Left lobe of liver (tissue), 2 donors: ENCODE measurements around the gene CDCA8. TPM values are rescaled to one million over a fixed set of nuclear protein-coding genes. Genes with fewer than 3 reads are reported as not detected.

Source experiments
- ATAC-seq: fragments of 200-7000 bp; cut with Tn5 transposase; one replicate; pipeline ENCODE4 v1.9.1; 2020; ENCODE audit warnings: mild to moderate bottlenecking, moderate library complexity
- DNase-seq: peaks from one replicate; pipeline ENCODE4 v3.0.0-alpha.2; 2020; ENCODE audit warnings: low spot score
- total RNA-seq: library from RNA; stranded (reverse); gene quantifications from one replicate; pipeline ENCODE4 v1.2.1, GENCODE V29; 2021
- donor health status: DM: no; HTN: no; CAD: no; lungs with moderate emphysema.
- donor health status: DM: no; HTN: yes; CAD: no.

The CDCA8 gene
- total RNA-seq, 1 donor from 2014 or later = 0.55 TPM

GRCh38 chr1:37714689-37715088, 22.4 kb downstream of the CDCA8 start:
- no peak for ATAC-seq
- no peak for DNase-seq

GRCh38 chr1:37716321-37716720, 24.0 kb downstream of the CDCA8 start:
- ATAC-seq (no peak), DNase-seq (no peak)

GRCh38 chr1:37717631-37718030, 25.3 kb downstream of the CDCA8 start:
- no peak for DNase-seq
- no peak for ATAC-seq

GRCh38 chr1:37718181-37718900, 26.0 kb downstream of the CDCA8 start:
- no peak for DNase-seq

GRCh38 chr1:37718901-37719571, 26.7 kb downstream of the CDCA8 start:
- DNase-seq (no peak), ATAC-seq (peak; percentile 42)

More at GRCh38 chr1:37718181-37718900, 26.0 kb downstream of the CDCA8 start:
- ATAC-seq = no peak

GRCh38 chr1:37719572-37720195, 27.4 kb downstream of the CDCA8 start:
- no peak for DNase-seq

GRCh38 chr1:37720231-37721130, 28.2 kb downstream of the CDCA8 start:
- no peak for ATAC-seq
- no peak for DNase-seq

More at GRCh38 chr1:37719572-37720195, 27.4 kb downstream of the CDCA8 start:
- ATAC-seq = no peak

- no peak for ATAC-seq
- no peak for DNase-seq
Measured at GRCh38 chr1:37721565-37721964, 29.2 kb downstream of the CDCA8 start.

- DNase-seq (no peak), ATAC-seq (no peak)
Measured at GRCh38 chr1:37722181-37723071, 30.1 kb downstream of the CDCA8 start.

GRCh38 chr1:37723072-37723389, 30.7 kb downstream of the CDCA8 start:
- ATAC-seq = no peak
- DNase-seq = no peak

- DNase-seq = no peak
Measured at GRCh38 chr1:37723390-37724078, 31.2 kb downstream of the CDCA8 start.

GRCh38 chr1:37724575-37724974, 32.3 kb downstream of the CDCA8 start:
- DNase-seq = no peak
- no peak for ATAC-seq

More at GRCh38 chr1:37723390-37724078, 31.2 kb downstream of the CDCA8 start:
- no peak for ATAC-seq

GRCh38 chr1:37725851-37726613, 33.7 kb downstream of the CDCA8 start:
- ATAC-seq (no peak), DNase-seq (no peak)

GRCh38 chr1:37726751-37727585, 34.7 kb downstream of the CDCA8 start:
- ATAC-seq (no peak), DNase-seq (no peak)

GRCh38 chr1:37728416-37728815, 36.1 kb downstream of the CDCA8 start:
- DNase-seq (no peak), ATAC-seq (no peak)

GRCh38 chr1:37730376-37730775, 38.1 kb downstream of the CDCA8 start:
- no peak for ATAC-seq

GRCh38 chr1:37731312-37732019, 39.1 kb downstream of the CDCA8 start:
- no peak for ATAC-seq
- DNase-seq = no peak

More at GRCh38 chr1:37730376-37730775, 38.1 kb downstream of the CDCA8 start:
- no peak for DNase-seq
